Suprapubic skin (tissue), 4 donors: Measurements from ENCODE around the gene LARP7.

Source experiments
- CTCF ChIP-seq, 2 donors: fragments of 200-600 bp in 1 of 2; fragments of 450-650 bp in 1 of 2; sonication (generic) in 1 of 2; IDR thresholded peaks; one replicate each; pipeline ENCODE4 v1.5.1; 2016 to 2019; ENCODE audit warnings: antibody characterized with exemption in 2 of 2, mild to moderate bottlenecking in 1 of 2, moderate library complexity in 1 of 2
- POLR2A ChIP-seq, 2 donors: fragments of 450-650 bp; IDR thresholded peaks; one replicate each; pipeline ENCODE4 v1.6.1; 2017; ENCODE audit warnings: antibody characterized with exemption in 2 of 2, mild to moderate bottlenecking in 2 of 2, moderate library complexity in 2 of 2
- POLR2AphosphoS5 ChIP-seq, 3 donors: sonication (generic); formaldehyde crosslinking; IDR thresholded peaks; one replicate each; pipeline ENCODE4 v1.6.1; 2017; ENCODE audit warnings: antibody characterized with exemption in 3 of 3

GRCh38 chr4:112633477-112634235 is 3.3 kb upstream of the LARP7 start:
- TF ChIP-seq CTCF (IDR thresholded peaks at IDR 0.05) (no peak), POLR2A (IDR thresholded peaks at IDR 0.05) (no peak), POLR2AphosphoS5 (IDR thresholded peaks at IDR 0.05) (no peak)
